SU-DHL-6 (cell line): ENCODE data around the gene CARD19.

Experiments used
- H2AFZ ChIP-seq: fragments of 200-600 bp; sonication (generic); 2 replicates; pipeline ENCODE4 v1.6.1; 2014; ENCODE audit warnings: low read depth, mild to moderate bottlenecking, moderate library complexity, mixed read lengths, antibody characterized with exemption, low read length; ENCODE audit not compliant: severe bottlenecking
- H3F3A ChIP-seq: fragments of 200-600 bp; shearing (Covaris generic); 2 replicates; pipeline ENCODE4 v1.6.0; 2016; ENCODE audit warnings: antibody characterized with exemption, mild to moderate bottlenecking; ENCODE audit not compliant: insufficient read depth
- H3K27ac ChIP-seq: fragments of 200-600 bp; sonication (generic); 2 replicates; pipeline ENCODE4 v1.5.1; 2016; ENCODE audit warnings: low read depth, mild to moderate bottlenecking, low read length, moderate library complexity, mixed read lengths
- H3K27me3 ChIP-seq: fragments of 200-600 bp; sonication (generic), shearing (Covaris generic); 2 replicates; pipeline ENCODE4 v1.6.0; 2014; ENCODE audit warnings: mild to moderate bottlenecking, low read length
- H3K36me3 ChIP-seq: fragments of 200-600 bp; sonication (generic); 2 replicates; pipeline ENCODE4 v1.6.1; 2014; ENCODE audit warnings: mild to moderate bottlenecking, low read length, mixed read lengths
- H3K4me2 ChIP-seq: fragments of 300-600, 200-600 bp; shearing (Covaris generic), sonication (generic); 2 replicates; pipeline ENCODE4 v1.6.0; 2014; ENCODE audit warnings: low read length, low read depth, mild to moderate bottlenecking; ENCODE audit not compliant: poor library complexity, severe bottlenecking
- H3K4me3 ChIP-seq: fragments of 200-600 bp; sonication (generic); 2 replicates; pipeline ENCODE4 v1.5.1; 2014; ENCODE audit warnings: antibody characterized with exemption, low read length, mild to moderate bottlenecking, mixed read lengths; ENCODE audit not compliant: insufficient read depth, poor library complexity, severe bottlenecking
- H3K79me2 ChIP-seq: fragments of 200-600 bp; sonication (generic); 2 replicates; pipeline ENCODE4 v1.6.1; 2014; ENCODE audit warnings: mild to moderate bottlenecking, low read length, moderate library complexity; ENCODE audit not compliant: insufficient read depth
- H3K9ac ChIP-seq: fragments of 200-600 bp; sonication (generic); 2 replicates; pipeline ENCODE4 v1.7.0; 2014; ENCODE audit warnings: mild to moderate bottlenecking, low read length
- H3K9me2 ChIP-seq: fragments of 200-600 bp; sonication (generic); replicated peaks from 2 replicates; pipeline ENCODE4 v1.6.1; 2014; ENCODE audit warnings: low read length; ENCODE audit not compliant: insufficient read depth
- H3K9me3 ChIP-seq: fragments of 200-600 bp; sonication (generic); 2 replicates; pipeline ENCODE4 v1.6.1; 2014; ENCODE audit warnings: low read length, mixed read lengths; ENCODE audit not compliant: insufficient read depth
- H4K20me1 ChIP-seq: fragments of 200-600 bp; sonication (generic); 2 replicates; pipeline ENCODE4 v1.6.1; 2014; ENCODE audit warnings: low read depth, mild to moderate bottlenecking, antibody characterized with exemption, low read length, moderate library complexity, mixed read lengths
- CTCF ChIP-seq: fragments of 200-600 bp; sonication (generic); IDR thresholded peaks from one replicate; pipeline ENCODE4 v1.5.1; 2017; ENCODE audit warnings: antibody characterized with exemption, mild to moderate bottlenecking, low read length, moderate library complexity; ENCODE audit not compliant: insufficient read depth, poor library complexity, severe bottlenecking
- EZH2phosphoT487 ChIP-seq: fragments of 200-600 bp; sonication (generic), shearing (Covaris generic); conservative IDR thresholded peaks from 2 replicates; pipeline ENCODE4 v1.6.1; 2018; ENCODE audit warnings: mild to moderate bottlenecking, antibody characterized with exemption, low read length, moderate library complexity, mixed read lengths

The CARD19 gene

GRCh38 chr9:93072383-93072795, 23.6 kb upstream of the CARD19 start:
- no peak overlapping the region for H3K4me3 ChIP-seq
- TF ChIP-seq CTCF (no peak), EZH2phosphoT487 (no peak)
- H2AFZ ChIP-seq = no peak overlapping the region
- no peaks in the 10 kb centered on the region for H3F3A ChIP-seq
- H3K79me2 ChIP-seq = no peaks in the 10 kb centered on the region
- H3K27ac ChIP-seq = no peak overlapping the region
- no peak overlapping the region for H3K9ac ChIP-seq
- H3K36me3 ChIP-seq = no peaks in the 10 kb centered on the region
- H3K4me2 ChIP-seq = no peak overlapping the region
- H4K20me1 ChIP-seq = no peaks in the 10 kb centered on the region
- H3K27me3 ChIP-seq = no peaks in the 10 kb centered on the region
- no peaks in the 10 kb centered on the region for H3K9me3 ChIP-seq
- no peaks in the 10 kb centered on the region for H3K9me2 ChIP-seq

- no peak overlapping the region for H3K4me2 ChIP-seq
- H3K9me3 ChIP-seq = no peaks in the 10 kb centered on the region
- H3K27ac ChIP-seq = no peak overlapping the region
- H3K9me2 ChIP-seq = no peaks in the 10 kb centered on the region
- no peaks in the 10 kb centered on the region for H3F3A ChIP-seq
- H3K27me3 ChIP-seq = no peaks in the 10 kb centered on the region
- H3K36me3 ChIP-seq = no peaks in the 10 kb centered on the region
- no peak overlapping the region for H3K4me3 ChIP-seq
- no peak overlapping the region for H2AFZ ChIP-seq
- TF ChIP-seq CTCF (no peak), EZH2phosphoT487 (no peak)
- no peaks in the 10 kb centered on the region for H3K79me2 ChIP-seq
- H3K9ac ChIP-seq = no peak overlapping the region
- H4K20me1 ChIP-seq = no peaks in the 10 kb centered on the region
Observed at GRCh38 chr9:93076101-93076791, 19.8 kb upstream of the CARD19 start.

- Histone ChIP-seq H3K9me2 (no peaks in the 10 kb centered on the region), H3K27me3 (no peaks in the 10 kb centered on the region), H3K9ac (no peak overlapping the region), H3F3A (no peaks in the 10 kb centered on the region), H3K4me3 (no peak overlapping the region), H3K9me3 (no peaks in the 10 kb centered on the region), H3K27ac (no peak overlapping the region), H3K4me2 (no peak overlapping the region), H3K36me3 (no peaks in the 10 kb centered on the region), H3K79me2 (no peaks in the 10 kb centered on the region), H4K20me1 (no peaks in the 10 kb centered on the region), H2AFZ (no peak overlapping the region)
- TF ChIP-seq EZH2phosphoT487 (no peak), CTCF (no peak)
Observed at GRCh38 chr9:93076792-93077128, 19.3 kb upstream of the CARD19 start.
